Occipital lobe (tissue), 2 donors: Measurements from ENCODE around the gene STEEP1. TPM values are rescaled to one million over a fixed set of nuclear protein-coding genes. Genes with fewer than 3 reads are reported as not detected.

Experiments used
- DNase-seq: peaks from one replicate; lab custom pipeline; 2025; lab: John Stamatoyannopoulos, UW
- total RNA-seq: library from RNA; depleted of rRNA; stranded (reverse); fragments of >200 nt; gene quantifications from one replicate; pipeline ENCODE4 v1.2.3, GENCODE V29; 2014

STEEP1 gene
- total RNA-seq, 1 donor from 2014 or later, result 28.1 TPM

DNA sequence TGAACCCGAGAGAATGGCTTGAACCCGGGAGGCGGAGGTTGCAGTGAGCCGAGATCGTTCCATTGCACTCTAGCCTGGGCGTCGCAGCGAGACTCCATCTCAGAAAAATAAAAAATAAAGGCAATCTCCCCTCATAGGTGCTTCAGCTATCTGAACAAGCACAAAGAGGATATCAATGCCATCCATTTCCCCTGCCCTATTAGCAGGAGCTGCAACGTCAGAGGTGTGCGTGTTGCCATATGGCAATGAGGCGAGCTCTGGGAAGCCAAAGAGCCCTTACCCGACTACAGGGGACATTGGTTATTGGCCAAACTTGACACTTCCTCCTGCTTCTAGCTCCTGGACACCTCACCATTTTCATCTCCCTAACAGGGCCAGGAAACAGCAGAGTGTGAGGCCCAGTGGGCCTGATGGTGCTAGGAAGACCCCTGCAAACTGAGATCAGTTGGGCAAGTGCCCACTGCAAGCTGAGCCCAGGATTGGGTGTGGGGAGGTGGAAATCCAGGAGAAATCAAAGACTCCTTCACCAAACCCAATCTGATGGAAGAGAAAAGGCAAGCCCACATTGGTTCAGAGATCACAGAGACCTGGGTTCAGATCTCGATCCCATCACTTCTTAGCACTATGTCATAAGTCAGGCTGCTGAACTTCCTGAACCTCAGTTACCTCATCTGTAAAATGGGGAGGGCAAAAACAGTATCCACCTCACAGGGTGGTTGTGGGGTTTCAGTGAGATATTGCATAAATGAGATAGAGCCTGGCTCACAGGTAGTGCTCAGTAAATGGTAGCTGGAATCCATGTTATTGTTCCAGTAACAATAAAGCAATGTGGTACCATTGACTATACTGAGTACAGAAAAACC is 75.8 kb downstream of the STEEP1 start:
- DNase-seq, result no peak

DNA sequence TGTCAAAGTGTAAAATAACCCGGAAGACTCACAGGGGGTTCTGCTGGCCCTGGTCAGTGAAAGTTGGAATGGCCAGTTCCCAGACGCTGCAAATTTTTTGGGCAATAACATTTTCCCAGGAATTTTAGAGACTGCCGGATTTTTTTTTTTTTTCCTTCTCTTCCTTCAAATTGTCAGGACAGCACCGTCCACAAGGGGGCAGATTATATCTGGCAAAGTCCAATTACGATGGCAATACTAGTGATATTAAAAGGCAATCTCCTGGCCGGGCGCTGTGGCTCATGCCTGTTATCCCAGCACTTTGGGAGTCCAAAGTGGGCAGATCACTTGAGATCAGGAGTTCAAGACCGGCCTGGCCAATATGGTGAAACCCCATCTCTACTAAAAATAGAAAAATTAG is 76.5 kb downstream of the STEEP1 start:
- DNase-seq, result peak; percentile 1

Other genes with a start within 250 kb of the STEEP1 start
- gene SLC25A43, start 166.1 kb downstream of the STEEP1 start, total RNA-seq, result 2.2 TPM
- 73.6 TPM for gene SLC25A5, start 97.0 kb downstream of the STEEP1 start, total RNA-seq
- gene UBE2A, start 9.2 kb upstream of the STEEP1 start, total RNA-seq, result 28.1 TPM
- gene NKRF, start 41.0 kb upstream of the STEEP1 start, total RNA-seq, result 14.0 TPM
- 43.0 TPM for gene SEPTIN6, start 127.8 kb upstream of the STEEP1 start, total RNA-seq
- not detected for gene SOWAHD, start 193.2 kb upstream of the STEEP1 start, total RNA-seq
- 2,835 TPM for gene RPL39, start 226.2 kb upstream of the STEEP1 start, total RNA-seq